ENCODE measurements around the gene N4BP2L1.

DNA sequence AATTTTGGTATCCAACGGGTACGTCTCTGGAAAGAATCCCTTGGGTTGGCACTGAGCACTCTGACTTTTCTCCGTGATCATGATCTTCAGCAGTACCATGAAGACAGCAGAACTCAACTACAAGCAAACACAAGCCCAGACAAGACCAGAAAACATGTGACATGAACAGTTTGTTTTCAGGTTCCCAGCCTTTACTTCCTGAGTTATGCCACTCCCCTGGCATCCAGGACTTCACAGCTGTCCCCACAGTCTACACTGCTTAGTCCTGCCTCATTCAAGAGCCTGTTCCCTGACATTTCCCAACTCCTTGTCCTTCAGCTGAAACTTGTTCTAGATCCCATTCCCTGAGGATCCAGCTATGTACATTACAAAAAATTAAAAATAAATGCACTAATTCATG is 4.9 kb upstream of the N4BP2L1 start:
- TF ChIP-seq EZH2 (optimal IDR thresholded peaks at IDR 0.05; ENCODE audit: low read depth, low read length) (no peak), EZH2phosphoT487 (IDR thresholded peaks at IDR 0.05; ENCODE audit: low read length) (no peak)
- TF ChIP-seq, protein P1, sequence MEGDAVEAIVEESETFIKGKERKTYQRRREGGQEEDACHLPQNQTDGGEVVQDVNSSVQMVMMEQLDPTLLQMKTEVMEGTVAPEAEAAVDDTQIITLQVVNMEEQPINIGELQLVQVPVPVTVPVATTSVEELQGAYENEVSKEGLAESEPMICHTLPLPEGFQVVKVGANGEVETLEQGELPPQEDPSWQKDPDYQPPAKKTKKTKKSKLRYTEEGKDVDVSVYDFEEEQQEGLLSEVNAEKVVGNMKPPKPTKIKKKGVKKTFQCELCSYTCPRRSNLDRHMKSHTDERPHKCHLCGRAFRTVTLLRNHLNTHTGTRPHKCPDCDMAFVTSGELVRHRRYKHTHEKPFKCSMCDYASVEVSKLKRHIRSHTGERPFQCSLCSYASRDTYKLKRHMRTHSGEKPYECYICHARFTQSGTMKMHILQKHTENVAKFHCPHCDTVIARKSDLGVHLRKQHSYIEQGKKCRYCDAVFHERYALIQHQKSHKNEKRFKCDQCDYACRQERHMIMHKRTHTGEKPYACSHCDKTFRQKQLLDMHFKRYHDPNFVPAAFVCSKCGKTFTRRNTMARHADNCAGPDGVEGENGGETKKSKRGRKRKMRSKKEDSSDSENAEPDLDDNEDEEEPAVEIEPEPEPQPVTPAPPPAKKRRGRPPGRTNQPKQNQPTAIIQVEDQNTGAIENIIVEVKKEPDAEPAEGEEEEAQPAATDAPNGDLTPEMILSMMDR (IDR thresholded peaks at IDR 0.05; ENCODE audit: low read length) = no peak
